ENCODE measurements around the gene ELOVL6.

DNA sequence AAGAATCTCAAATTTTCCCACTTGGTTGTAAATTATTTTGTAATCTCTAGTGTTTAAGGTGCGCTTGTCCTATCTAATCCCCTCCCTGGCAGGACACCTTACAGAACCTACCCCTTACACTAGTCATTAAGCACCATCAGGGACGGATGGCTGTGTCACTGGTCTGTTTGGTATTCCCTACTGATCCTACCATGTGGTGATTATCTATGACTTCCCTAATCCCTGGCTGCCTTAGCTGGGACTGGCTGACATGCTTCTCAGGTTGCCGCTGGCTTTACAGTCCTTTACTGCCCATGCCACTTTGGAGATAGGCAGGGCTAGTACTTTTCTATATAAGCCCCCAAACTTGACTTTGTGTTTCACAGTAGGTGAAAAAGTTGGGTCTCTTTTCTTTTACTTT lies 58.6 kb downstream of the ELOVL6 start:
- TF ChIP-seq POLR2A (IDR thresholded peaks at IDR 0.05) (no peak), CTCF (IDR thresholded peaks at IDR 0.05 in 4 of 5, conservative IDR thresholded peaks at IDR 0.05 in 1 of 5) (no peak)
